Sigmoid colon (tissue), 4 donors: ENCODE results near the gene ARGLU1.

ENCODE experiments used
- CTCF ChIP-seq, 4 experiments: fragments of 450-650 bp in 3 of 4; fragments of 200-600 bp in 1 of 4; IDR thresholded peaks; one replicate each; pipeline ENCODE4 v1.5.1; 2016 to 2019; ENCODE audit warnings: antibody characterized with exemption in 4 of 4, mild to moderate bottlenecking in 3 of 4, moderate library complexity in 2 of 4
- POLR2A ChIP-seq, 2 donors: fragments of 450-650 bp; IDR thresholded peaks; one replicate each; pipeline ENCODE4 v1.6.1; 2016; ENCODE audit warnings: antibody characterized with exemption in 2 of 2, mild to moderate bottlenecking in 2 of 2, moderate library complexity in 2 of 2
- POLR2AphosphoS5 ChIP-seq, 4 donors: sonication (generic); formaldehyde crosslinking; IDR thresholded peaks; one replicate each; pipeline ENCODE4 v1.6.1; 2017; ENCODE audit warnings: antibody characterized with exemption in 4 of 4

GRCh38 chr13:106498158-106498557, 69.8 kb downstream of the ARGLU1 start:
- TF ChIP-seq CTCF (IDR thresholded peaks at IDR 0.05) (no peak), POLR2A (IDR thresholded peaks at IDR 0.05) (no peak), POLR2AphosphoS5 (IDR thresholded peaks at IDR 0.05) (no peak)
